Erythroblast (primary cell): ENCODE data around the gene DLEU7.

Experiments
- GATA1 ChIP-seq: IDR thresholded peaks from 2 replicates; pipeline ENCODE4 v1.6.1; 2011; ENCODE audit warnings: low read depth, mild to moderate bottlenecking, control low read depth, low read length, moderate library complexity
- POLR2A ChIP-seq: IDR thresholded peaks from 2 replicates; pipeline ENCODE4 v1.6.1; 2011; ENCODE audit warnings: mild to moderate bottlenecking, low read length

DNA sequence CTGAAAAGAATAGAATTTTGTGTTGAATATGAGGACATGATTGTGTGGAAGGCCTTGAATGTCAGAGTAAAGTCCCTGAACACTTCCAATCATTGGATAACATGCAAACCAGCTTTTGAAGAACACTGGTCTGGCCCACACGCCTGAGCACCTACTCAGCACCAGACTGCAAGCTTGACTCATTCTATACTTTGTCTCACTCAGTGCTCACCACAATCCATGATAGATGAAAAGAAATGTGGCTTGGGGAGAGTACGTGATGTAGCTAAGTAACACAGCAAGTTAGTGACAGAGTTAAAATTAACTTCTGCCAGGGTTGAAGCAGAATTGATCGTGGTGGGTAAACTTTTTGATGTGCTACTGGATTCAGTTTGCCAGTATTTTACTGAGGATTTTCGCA lies 12.0 kb downstream of the DLEU7 start:
- TF ChIP-seq POLR2A (no peak), GATA1 (no peak)
